ENCODE results near the gene IHH.

The IHH gene

GRCh38 chr2:219060821-219061791 is at the start of gene IHH:
Gene IHH (minus strand): TSS chr2:219060921. CDS start chr2:219060467, 454 bp downstream.
- DNase-seq, result no peak

- no peak for DNase-seq
Observed at GRCh38 chr2:219109471-219109870, 48.8 kb upstream of the IHH start.

GRCh38 chr2:219107758-219108157 is 47.0 kb upstream of the IHH start:
- DNase-seq, result no peak

GRCh38 chr2:219106251-219106650 is 45.5 kb upstream of the IHH start:
- no peak for DNase-seq

GRCh38 chr2:219104107-219105035 is 43.6 kb upstream of the IHH start:
- no peak for DNase-seq

GRCh38 chr2:219099329-219099728 is 38.6 kb upstream of the IHH start:
- DNase-seq, result no peak

- DNase-seq, result no peak
Observed at GRCh38 chr2:219095406-219095935, 34.8 kb upstream of the IHH start.

GRCh38 chr2:219094171-219094570 is 33.5 kb upstream of the IHH start:
- DNase-seq, result no peak

- DNase-seq, result no peak
Observed at GRCh38 chr2:219090436-219091299, 29.9 kb upstream of the IHH start.

- no peak for DNase-seq
Observed at GRCh38 chr2:219089330-219089729, 28.6 kb upstream of the IHH start.

GRCh38 chr2:219087848-219088247 is 27.1 kb upstream of the IHH start:
- no peak for DNase-seq

GRCh38 chr2:219087361-219087760 is 26.6 kb upstream of the IHH start:
- DNase-seq, result no peak

GRCh38 chr2:219086196-219086595 is 25.5 kb upstream of the IHH start:
- DNase-seq, result no peak

- DNase-seq, result no peak
Observed at GRCh38 chr2:219084791-219085190, 24.1 kb upstream of the IHH start.

- no peak for DNase-seq
Observed at GRCh38 chr2:219082332-219082958, 21.7 kb upstream of the IHH start.

GRCh38 chr2:219081701-219082331 is 21.1 kb upstream of the IHH start:
- no peak for DNase-seq

- DNase-seq, result no peak
Observed at GRCh38 chr2:219081096-219081495, 20.4 kb upstream of the IHH start.

- DNase-seq, result no peak
Observed at GRCh38 chr2:219079417-219079816, 18.7 kb upstream of the IHH start.

- DNase-seq, result no peak
Observed at GRCh38 chr2:219078951-219079350, 18.2 kb upstream of the IHH start.

GRCh38 chr2:219078126-219078525 is 17.4 kb upstream of the IHH start:
- no peak for DNase-seq

GRCh38 chr2:219076253-219076652 is 15.5 kb upstream of the IHH start:
- no peak for DNase-seq
